ENCODE results near the gene DSTN.

GRCh38 chr20:17537959-17538358, 31.9 kb upstream of the DSTN start:
- TF ChIP-seq ELF4 (IDR thresholded peaks at IDR 0.05) (no peak), FOXM1 (IDR thresholded peaks at IDR 0.05; ENCODE audit: borderline replicate concordance) (no peak), SP1 (IDR thresholded peaks at IDR 0.05) (no peak), CTBP1 (IDR thresholded peaks at IDR 0.05; ENCODE audit: borderline replicate concordance) (no peak), L3MBTL2 (conservative IDR thresholded peaks at IDR 0.05) (no peak), SUZ12 (IDR thresholded peaks at IDR 0.05) (no peak), FOXA1 (IDR thresholded peaks at IDR 0.05) (no peak), TARDBP (IDR thresholded peaks at IDR 0.05) (no peak), HDGF (IDR thresholded peaks at IDR 0.05; ENCODE audit: borderline replicate concordance) (no peak), NFRKB (IDR thresholded peaks at IDR 0.05) (no peak), FOXK2 (IDR thresholded peaks at IDR 0.05) (no peak), BHLHE40 (IDR thresholded peaks at IDR 0.05; ENCODE audit: borderline replicate concordance) (no peak), ARNT (IDR thresholded peaks at IDR 0.05) (no peak)
- TF ChIP-seq, protein P1, sequence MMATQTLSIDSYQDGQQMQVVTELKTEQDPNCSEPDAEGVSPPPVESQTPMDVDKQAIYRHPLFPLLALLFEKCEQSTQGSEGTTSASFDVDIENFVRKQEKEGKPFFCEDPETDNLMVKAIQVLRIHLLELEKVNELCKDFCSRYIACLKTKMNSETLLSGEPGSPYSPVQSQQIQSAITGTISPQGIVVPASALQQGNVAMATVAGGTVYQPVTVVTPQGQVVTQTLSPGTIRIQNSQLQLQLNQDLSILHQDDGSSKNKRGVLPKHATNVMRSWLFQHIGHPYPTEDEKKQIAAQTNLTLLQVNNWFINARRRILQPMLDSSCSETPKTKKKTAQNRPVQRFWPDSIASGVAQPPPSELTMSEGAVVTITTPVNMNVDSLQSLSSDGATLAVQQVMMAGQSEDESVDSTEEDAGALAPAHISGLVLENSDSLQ (IDR thresholded peaks at IDR 0.05): no peak
